ENCODE measurements around the gene PRR16.
"Not testable (repeated sequence)": the region's sequence is repeated elsewhere in the genome, so short reads cannot be mapped to it uniquely, and the experiment has no call there.

Gene PRR16

GRCh38 chr5:120463991-120464626 lies at the start of gene PRR16:
Gene PRR16 (plus strand): TSS chr5:120464300.
- H3K27me3 ChIP-seq (replicated peaks; ENCODE audit: insufficient read depth, low read length) = peaks cover 15% of the 10 kb centered on the region
- H3K36me3 ChIP-seq (replicated peaks; ENCODE audit: insufficient read depth, low read length) = no peaks in the 10 kb centered on the region
- H3K4me3 ChIP-seq (ENCODE audit: low read length) = peak within 1 kb of the TSS; percentile 69
- H4K20me1 ChIP-seq (ENCODE audit: insufficient read depth, low read length) = no peaks in the 10 kb centered on the region
- no peaks in the 10 kb centered on the region for H3K79me2 ChIP-seq (ENCODE audit: low read length)
- H3K9me2 ChIP-seq (replicated peaks; ENCODE audit: insufficient read depth, low read length) = no peaks in the 10 kb centered on the region
- no peak within 1 kb of the TSS for H3K27ac ChIP-seq (ENCODE audit: low read length)
- 0 out of 2 replicates have a peak, but pooled peaks cover 6% of the 10 kb centered on the region for H3K4me1 ChIP-seq (ENCODE audit: low read length)
- H3F3A ChIP-seq (ENCODE audit: insufficient read depth, low read length) = no peaks in the 10 kb centered on the region
- peak; percentile 68 for DNase-seq
- no peak within 1 kb of the TSS for H3K9ac ChIP-seq (ENCODE audit: low read length)
- H3K9me3 ChIP-seq (replicated peaks; ENCODE audit: insufficient read depth, low read length) = no peaks in the 10 kb centered on the region
- no peak for TF ChIP-seq EZH2phosphoT487 (IDR thresholded peaks at IDR 0.05; ENCODE audit: low read length)
- TF ChIP-seq EZH2 (optimal IDR thresholded peaks at IDR 0.05; ENCODE audit: low read depth, low read length) = no peak
- TF ChIP-seq, protein P1, sequence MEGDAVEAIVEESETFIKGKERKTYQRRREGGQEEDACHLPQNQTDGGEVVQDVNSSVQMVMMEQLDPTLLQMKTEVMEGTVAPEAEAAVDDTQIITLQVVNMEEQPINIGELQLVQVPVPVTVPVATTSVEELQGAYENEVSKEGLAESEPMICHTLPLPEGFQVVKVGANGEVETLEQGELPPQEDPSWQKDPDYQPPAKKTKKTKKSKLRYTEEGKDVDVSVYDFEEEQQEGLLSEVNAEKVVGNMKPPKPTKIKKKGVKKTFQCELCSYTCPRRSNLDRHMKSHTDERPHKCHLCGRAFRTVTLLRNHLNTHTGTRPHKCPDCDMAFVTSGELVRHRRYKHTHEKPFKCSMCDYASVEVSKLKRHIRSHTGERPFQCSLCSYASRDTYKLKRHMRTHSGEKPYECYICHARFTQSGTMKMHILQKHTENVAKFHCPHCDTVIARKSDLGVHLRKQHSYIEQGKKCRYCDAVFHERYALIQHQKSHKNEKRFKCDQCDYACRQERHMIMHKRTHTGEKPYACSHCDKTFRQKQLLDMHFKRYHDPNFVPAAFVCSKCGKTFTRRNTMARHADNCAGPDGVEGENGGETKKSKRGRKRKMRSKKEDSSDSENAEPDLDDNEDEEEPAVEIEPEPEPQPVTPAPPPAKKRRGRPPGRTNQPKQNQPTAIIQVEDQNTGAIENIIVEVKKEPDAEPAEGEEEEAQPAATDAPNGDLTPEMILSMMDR (IDR thresholded peaks at IDR 0.05; ENCODE audit: low read length) = peak; percentile 14; the same call in 1 of the 2 replicates
- peak within 1 kb of the TSS; percentile 96 for H3K4me2 ChIP-seq (ENCODE audit: low read depth, low read length)
- peak within 1 kb of the TSS; percentile 71 for H2AFZ ChIP-seq (ENCODE audit: low read length)

DNA sequence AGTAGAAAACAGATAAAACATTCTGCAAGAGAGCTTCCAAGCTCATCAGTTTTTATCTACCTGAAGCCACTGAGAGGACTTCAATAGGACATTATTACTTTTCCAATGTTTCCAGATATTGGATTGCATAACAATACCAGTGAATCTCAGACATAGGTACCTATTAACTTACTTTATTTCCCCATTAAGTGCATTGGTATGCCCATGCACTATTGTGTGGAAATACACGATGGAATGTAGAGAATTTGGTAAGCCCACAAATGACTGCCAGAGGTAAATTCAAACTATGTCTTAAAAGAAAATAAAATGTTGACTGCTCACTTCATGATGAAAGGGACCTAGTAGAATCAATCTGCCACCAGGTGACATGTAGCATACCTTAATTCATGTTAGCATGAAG lies 48.1 kb upstream of the PRR16 start:
- Histone ChIP-seq H3K27me3 (replicated peaks; ENCODE audit: insufficient read depth, low read length) (no peaks in the 10 kb centered on the region), H3K27ac (ENCODE audit: low read length) (no peak overlapping the region), H3K9me3 (replicated peaks; ENCODE audit: insufficient read depth, low read length) (no peaks in the 10 kb centered on the region), H3K4me3 (ENCODE audit: low read length) (no peak overlapping the region), H3K4me2 (ENCODE audit: low read depth, low read length) (no peak overlapping the region), H3K9ac (ENCODE audit: low read length) (no peak overlapping the region), H3K9me2 (replicated peaks; ENCODE audit: insufficient read depth, low read length) (no peaks in the 10 kb centered on the region), H3K4me1 (ENCODE audit: low read length) (no peaks in the 10 kb centered on the region), H4K20me1 (ENCODE audit: insufficient read depth, low read length) (no peaks in the 10 kb centered on the region), H3K36me3 (replicated peaks; ENCODE audit: insufficient read depth, low read length) (no peaks in the 10 kb centered on the region), H2AFZ (ENCODE audit: low read length) (no peak overlapping the region), H3K79me2 (ENCODE audit: low read length) (no peaks in the 10 kb centered on the region), H3F3A (ENCODE audit: insufficient read depth, low read length) (no peaks in the 10 kb centered on the region)
- DNase-seq = no peak
- TF ChIP-seq EZH2 (optimal IDR thresholded peaks at IDR 0.05; ENCODE audit: low read depth, low read length) = no peak
- no peak for TF ChIP-seq EZH2phosphoT487 (IDR thresholded peaks at IDR 0.05; ENCODE audit: low read length)
- TF ChIP-seq, protein P1 (IDR thresholded peaks at IDR 0.05; ENCODE audit: low read length) = no peak

DNA sequence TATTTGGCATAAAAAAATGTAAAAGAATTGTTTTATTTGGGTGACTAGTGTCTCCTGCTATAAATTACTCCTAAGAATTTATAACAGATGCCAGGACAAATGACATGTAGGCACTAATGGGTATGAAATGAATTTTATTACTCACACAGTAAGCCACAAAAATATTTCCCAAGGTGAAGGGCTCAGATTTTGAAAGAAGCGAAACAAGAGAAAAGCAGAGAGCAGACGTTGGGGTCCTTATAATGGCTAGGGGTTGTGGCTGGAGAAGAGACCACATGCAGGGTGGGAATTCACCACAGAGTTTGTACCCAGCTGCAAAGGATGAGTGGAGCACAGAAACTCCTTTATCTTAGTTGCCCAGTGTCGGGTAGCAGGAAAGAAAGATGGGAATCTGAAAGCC lies 45.0 kb upstream of the PRR16 start:
- Histone ChIP-seq H3K4me2 (ENCODE audit: low read depth, low read length) (no peak overlapping the region), H3K4me3 (ENCODE audit: low read length) (no peak overlapping the region), H4K20me1 (ENCODE audit: insufficient read depth, low read length) (no peaks in the 10 kb centered on the region), H2AFZ (ENCODE audit: low read length) (no peak overlapping the region), H3K27ac (ENCODE audit: low read length) (no peak overlapping the region), H3K4me1 (ENCODE audit: low read length) (no peaks in the 10 kb centered on the region), H3K9ac (ENCODE audit: low read length) (no peak overlapping the region), H3F3A (ENCODE audit: insufficient read depth, low read length) (no peaks in the 10 kb centered on the region), H3K36me3 (replicated peaks; ENCODE audit: insufficient read depth, low read length) (no peaks in the 10 kb centered on the region), H3K9me3 (replicated peaks; ENCODE audit: insufficient read depth, low read length) (no peaks in the 10 kb centered on the region), H3K27me3 (replicated peaks; ENCODE audit: insufficient read depth, low read length) (no peaks in the 10 kb centered on the region), H3K79me2 (ENCODE audit: low read length) (no peaks in the 10 kb centered on the region), H3K9me2 (replicated peaks; ENCODE audit: insufficient read depth, low read length) (no peaks in the 10 kb centered on the region)
- TF ChIP-seq EZH2phosphoT487 (IDR thresholded peaks at IDR 0.05; ENCODE audit: low read length) (no peak), EZH2 (optimal IDR thresholded peaks at IDR 0.05; ENCODE audit: low read depth, low read length) (no peak)
- TF ChIP-seq, protein P1 (IDR thresholded peaks at IDR 0.05; ENCODE audit: low read length) = no peak
- DNase-seq = no peak

- not testable (repeated sequence) for H3K27ac ChIP-seq (ENCODE audit: low read length); H3K4me1 ChIP-seq (ENCODE audit: low read length); H4K20me1 ChIP-seq (ENCODE audit: insufficient read depth, low read length); H3K79me2 ChIP-seq (ENCODE audit: low read length); H3F3A ChIP-seq (ENCODE audit: insufficient read depth, low read length); H3K9ac ChIP-seq (ENCODE audit: low read length); DNase-seq; H3K27me3 ChIP-seq (replicated peaks; ENCODE audit: insufficient read depth, low read length); H3K4me3 ChIP-seq (ENCODE audit: low read length); H3K9me2 ChIP-seq (replicated peaks; ENCODE audit: insufficient read depth, low read length); H3K9me3 ChIP-seq (replicated peaks; ENCODE audit: insufficient read depth, low read length); H3K36me3 ChIP-seq (replicated peaks; ENCODE audit: insufficient read depth, low read length); H3K4me2 ChIP-seq (ENCODE audit: low read depth, low read length); H2AFZ ChIP-seq (ENCODE audit: low read length)
Measured at GRCh38 chr5:120426633-120427275, 37.3 kb upstream of the PRR16 start.
